Neural progenitor cell (in vitro differentiated cells): Measurements from ENCODE around the gene RHOA.

Experiments
- CTCF ChIP-seq: fragments of 200-600 bp; sonication (generic); IDR thresholded peaks from 2 replicates; pipeline ENCODE4 v1.5.1; 2017; ENCODE audit warnings: antibody characterized with exemption, mild to moderate bottlenecking
- EZH2 ChIP-seq: fragments of 200-600 bp; sonication (generic); IDR thresholded peaks from 2 replicates; pipeline ENCODE4 v1.6.1; 2017; ENCODE audit warnings: antibody characterized with exemption, mild to moderate bottlenecking, moderate library complexity
- EZH2phosphoT487 ChIP-seq: fragments of 200-600 bp; sonication (generic); IDR thresholded peaks from 2 replicates; pipeline ENCODE4 v1.6.1; 2017; ENCODE audit warnings: antibody characterized with exemption

GRCh38 chr3:49428752-49429080, 16.9 kb upstream of the RHOA start:
- TF ChIP-seq CTCF: no peak
- no peak for TF ChIP-seq EZH2
- TF ChIP-seq EZH2phosphoT487: no peak
